Stimulated activated CD4-positive, alpha-beta T cell treated with anti-CD3 and anti-CD28 coated beads, Interleukin-2, amount 100 ng/mL, for 4 hours (primary cell): Measurements from ENCODE around the gene FKBP10.
A peak's percentile ranks its signal among the peaks of the same experiment; 100 is the strongest.
"Not testable (repeated sequence)": the region's sequence is repeated elsewhere in the genome, so short reads cannot be mapped to it uniquely, and the experiment has no call there.

Experiments
- DNase-seq: peaks from one replicate; pipeline ENCODE4 v3.0.0-alpha.2; 2020; ENCODE audit warnings: low read depth

FKBP10 gene

DNA sequence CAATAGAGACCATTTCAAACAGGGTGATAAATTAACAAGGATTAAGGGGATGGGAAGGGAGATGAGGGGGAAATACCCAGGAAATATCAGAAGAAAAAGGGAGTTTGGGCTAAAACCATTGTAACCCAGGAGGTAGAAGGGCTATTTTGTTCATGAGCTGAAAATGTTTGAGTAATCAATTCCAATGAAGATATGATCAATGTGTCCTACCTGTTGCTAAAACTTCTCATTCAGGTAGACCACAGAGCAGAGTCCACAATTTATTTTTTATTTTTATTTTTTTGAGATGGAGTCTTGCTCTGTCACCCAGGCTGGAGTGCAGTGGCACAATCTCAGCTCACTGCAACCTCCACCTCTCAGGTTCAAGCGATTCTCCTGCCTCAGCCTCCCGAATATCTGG, 26.6 kb downstream of the FKBP10 start:
- not testable (repeated sequence) for DNase-seq

DNA sequence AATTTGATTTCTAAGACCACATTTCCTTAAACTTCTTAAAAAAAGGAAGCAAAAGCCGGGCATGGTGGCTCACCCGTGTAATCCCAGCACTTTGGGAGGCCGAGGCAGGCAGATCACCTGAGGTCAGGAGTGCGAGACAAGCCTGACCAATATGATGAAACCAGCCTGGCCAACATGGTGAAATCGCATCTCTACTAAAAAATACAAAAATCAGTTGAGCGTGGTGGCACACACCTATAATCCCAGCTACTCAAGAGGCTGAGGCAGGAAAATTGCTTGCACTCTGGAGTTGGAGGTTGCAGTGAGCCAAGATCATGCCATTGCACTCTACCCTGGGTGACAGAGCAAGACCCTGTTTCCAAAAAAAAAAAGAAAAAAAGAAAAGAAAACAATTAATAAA, 28.0 kb downstream of the FKBP10 start:
- not testable (repeated sequence) for DNase-seq

DNA sequence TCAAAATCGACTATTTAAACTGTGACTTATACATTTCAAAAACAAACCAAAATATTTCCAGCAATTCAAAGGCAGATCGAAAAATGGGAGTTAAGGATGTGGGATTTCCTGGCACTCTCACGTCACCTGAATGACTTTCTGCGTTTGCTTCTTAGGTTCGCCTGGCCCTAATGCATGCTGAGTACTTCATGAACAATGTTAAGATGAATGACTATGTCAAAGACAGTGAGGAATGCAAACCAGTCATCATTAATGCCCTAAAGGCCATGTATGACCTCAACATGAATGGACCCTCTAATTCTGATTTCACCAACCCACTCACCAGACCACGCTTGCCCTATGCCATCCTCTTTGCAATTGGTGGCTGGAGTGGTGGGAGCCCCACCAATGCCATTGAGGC, 32.2 kb downstream of the FKBP10 start:
- no peak for DNase-seq

DNA sequence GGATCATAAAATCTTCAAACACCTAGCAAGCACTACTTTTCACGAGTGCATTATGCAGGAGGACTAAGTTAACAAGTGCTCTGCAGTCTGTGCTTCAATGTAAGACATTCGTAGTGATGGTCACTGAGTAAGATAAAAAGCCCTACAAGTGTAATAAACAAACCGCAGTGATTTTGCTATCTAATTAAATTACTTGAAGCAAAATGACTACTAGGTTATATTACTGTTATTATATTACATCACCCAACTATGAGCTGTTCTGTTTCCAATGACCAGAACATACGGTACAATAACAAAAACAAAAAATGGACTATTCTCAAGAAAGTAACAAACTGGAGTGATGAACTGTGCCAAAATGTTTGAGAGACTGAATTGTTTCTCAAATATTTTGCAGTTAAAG, 36.0 kb downstream of the FKBP10 start:
- no peak for DNase-seq

DNA sequence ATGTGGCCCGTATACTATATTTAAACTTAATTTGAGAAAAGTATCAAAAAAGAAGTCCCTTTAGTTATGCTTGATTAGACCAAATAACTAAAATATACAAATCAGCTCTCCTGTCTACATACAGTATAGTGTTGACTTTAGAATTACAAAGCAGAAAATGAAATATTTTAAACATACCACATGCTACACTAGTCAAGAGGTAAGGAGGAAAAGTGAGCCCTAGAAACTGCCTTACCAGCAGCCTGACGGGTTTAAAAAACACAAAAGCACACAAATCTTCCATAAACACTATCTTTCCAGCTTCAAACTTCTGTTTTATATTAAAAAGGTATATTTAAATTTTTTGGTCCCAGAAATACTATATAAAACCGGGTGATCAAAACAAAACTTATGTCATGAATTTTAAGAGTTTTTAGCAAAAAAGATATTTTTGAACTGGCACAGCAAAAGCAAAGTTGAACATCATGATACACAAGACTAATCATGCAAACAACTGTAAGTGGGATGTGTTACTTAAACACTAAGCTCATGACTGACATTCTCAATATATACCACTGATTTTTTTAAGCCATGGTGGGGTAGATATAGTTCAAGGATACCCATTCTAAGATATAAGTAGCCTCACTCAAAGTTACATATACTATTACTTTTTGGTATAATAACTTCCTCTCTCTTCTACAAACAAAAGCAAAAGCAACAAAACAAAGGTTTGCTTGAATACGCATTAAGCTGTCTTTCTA, 36.6 kb downstream of the FKBP10 start:
- no peak for DNase-seq

DNA sequence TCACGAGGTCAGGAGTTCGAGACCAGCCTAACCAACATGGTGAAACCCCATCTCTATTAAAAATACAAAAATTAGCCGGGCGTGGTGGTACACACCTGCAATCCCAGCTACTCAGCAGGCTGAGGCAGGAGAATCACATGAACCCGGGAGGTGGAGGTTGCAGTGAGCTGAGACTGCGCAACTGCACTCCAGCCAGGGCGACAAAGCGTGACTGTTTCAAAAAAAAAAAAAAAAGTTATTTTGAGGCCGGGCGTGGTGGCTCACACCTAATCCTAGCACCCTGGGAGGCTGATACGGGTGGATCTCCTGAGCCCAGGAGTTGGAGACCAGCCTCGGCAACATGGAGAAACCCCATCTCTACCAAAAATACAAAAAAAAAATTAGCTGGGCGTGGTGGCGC, 38.6 kb downstream of the FKBP10 start:
- not testable (repeated sequence) for DNase-seq

DNA sequence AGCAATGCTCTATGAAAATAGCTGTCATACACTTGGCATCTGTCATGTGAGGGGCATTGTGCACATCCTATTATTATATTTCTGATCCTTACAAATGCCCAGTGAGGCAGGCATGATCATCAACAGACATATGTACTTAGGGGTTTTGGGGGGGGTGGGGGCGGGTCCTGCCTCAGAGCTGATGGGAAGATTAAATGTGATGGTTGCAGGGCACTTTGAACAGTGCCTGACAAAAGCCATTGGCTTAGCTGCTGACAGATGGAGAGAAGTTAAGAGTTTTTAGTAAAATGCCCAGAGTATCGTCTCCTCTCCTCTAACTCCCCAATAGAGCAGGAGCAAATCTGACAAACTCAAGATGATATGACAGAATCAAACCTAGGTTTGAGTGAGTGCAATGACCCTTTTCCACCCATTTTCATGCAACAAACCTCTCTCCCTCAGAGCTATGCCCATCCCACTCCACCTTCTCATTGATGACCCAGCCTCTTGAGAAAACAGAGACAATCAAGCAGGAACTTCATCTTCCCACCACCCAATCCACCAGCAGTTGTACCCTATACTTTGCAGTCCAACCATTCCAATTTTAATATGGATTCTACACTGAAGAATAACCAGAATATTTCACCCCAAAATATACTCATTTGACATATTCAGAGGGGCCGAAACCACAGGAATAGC, 47.6 kb downstream of the FKBP10 start:
- DNase-seq = no peak

DNA sequence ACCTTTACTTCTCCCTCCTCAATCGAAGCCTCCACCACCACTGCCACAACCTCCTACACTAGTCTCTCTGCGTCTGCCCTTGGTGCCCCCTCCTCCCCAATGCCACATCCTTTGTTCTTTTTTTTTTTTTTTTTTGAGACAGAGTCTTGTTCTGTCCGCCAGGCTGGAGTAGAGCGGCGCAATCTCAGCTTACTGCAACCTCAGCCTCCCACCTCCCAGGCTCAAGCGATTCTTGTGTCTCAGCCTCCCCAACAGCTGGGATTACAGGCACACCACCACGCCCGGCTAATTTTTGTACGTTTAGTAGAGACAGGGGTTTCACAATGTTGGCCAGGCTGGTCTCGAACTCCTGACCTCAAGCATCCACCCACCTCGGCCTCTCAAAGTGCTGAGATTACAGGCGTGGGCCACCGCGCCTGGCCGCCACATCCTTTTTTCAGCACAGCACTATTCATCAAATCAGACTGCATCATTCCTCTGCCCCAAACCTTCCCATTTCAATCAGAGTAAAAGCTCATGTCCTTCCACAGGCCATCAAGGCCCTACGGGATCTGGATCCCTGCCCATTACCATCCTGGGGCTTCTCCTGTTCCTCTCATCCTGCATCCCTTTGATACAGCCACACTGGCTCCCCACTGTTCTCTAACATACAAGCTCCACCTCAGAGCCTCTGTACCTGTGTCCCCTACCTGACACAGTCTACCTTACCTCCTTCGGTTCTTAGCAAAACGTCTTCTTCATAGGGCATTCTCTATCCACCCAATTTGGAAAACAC, 50.5 kb downstream of the FKBP10 start:
- DNase-seq = no peak

DNA sequence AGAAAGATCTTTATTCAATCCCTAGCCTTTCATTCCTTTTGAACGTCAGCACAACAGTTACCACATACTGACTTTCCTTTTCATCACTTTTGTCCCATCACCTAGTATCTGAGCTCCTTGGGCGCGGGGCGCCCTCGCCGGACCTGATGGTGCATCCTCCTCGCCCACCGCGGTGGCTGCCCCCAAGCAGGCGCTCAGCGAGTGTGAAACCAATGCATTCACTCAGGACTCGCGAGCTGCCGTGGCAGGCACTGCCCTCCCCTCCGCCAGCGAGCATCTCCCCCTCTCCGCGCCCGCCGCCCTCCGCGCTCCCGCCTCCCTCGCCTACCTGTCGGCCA, 51.7 kb downstream of the FKBP10 start:
- DNase-seq = peak; percentile 41

DNA sequence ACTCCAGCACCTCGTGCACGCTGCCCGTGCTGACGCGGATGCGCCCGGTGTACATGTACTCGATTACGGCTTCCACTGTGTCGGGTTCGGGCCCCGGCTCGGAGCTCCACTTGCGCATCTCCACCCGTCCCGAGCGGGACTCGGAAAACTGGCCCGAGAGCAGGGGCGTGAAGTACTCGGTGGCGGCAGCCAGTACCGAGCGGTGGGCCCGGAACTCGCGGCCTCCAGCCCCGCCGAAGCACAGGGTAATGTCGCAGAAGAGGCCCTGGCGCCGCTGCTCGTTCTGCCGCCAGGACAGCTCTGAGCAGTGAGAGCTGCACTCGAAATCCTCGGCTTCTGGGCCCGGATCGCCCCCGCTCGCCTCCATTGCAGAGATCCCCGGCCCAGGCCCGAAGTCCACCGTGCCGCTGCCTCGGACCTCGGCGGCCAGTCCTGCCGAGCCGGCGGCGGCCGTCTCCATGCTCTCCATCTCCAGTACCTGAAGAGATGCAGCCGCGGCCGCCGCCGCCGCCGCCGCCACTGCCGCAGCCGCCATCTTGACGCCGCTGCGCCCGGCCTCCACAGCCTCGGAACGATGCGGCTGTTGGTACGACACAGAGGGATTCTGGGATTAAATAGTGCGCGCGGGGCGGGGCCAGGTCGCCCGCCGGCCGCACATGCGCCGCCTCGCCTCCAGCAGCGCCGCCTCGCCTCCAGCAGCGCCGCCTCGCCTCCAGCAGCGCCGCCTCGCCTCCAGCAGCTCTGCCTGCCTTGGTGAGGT, 52.2 kb downstream of the FKBP10 start, which contains the start of gene KLHL11:
KLHL11 (minus strand) TSS at position 588 of the 760 bp plus-strand sequence; CDS start at position 535, 53 bp downstream.
- peak; percentile 79 for DNase-seq

DNA sequence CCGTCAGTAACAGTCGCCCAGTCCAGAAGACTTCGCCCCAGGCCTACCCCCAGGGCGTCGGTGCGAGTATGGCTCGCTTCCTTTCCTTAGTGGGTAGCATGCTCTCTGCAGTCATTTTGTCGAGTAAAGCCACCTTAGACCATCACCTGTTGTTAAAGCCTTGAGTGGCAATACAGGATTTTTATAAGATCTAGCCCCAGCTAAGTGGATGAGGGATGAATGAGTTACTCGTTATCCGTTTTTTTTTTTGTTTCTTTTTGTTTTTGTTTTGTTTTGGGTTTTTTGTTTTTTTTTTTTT, 52.7 kb downstream of the FKBP10 start:
- DNase-seq = no peak

DNA sequence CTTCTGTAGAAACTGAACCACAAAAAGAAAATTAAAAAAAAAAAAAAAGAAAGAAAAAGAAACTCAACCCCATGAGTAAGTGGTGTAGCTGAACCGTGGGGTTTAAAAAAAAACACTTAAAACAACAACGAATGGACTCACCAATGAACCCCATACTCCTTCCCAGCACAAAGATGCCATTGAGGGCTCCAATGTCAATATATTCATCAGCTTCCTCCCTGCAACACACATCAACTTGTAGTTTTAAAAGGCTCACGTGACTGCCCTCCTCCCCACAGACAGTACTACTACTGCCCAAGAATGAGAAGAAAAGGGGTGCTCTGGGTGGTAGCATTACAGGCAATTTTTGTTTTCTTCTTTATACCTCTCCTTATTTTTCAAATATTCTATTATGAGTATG, 55.8 kb downstream of the FKBP10 start:
- DNase-seq = no peak

DNA sequence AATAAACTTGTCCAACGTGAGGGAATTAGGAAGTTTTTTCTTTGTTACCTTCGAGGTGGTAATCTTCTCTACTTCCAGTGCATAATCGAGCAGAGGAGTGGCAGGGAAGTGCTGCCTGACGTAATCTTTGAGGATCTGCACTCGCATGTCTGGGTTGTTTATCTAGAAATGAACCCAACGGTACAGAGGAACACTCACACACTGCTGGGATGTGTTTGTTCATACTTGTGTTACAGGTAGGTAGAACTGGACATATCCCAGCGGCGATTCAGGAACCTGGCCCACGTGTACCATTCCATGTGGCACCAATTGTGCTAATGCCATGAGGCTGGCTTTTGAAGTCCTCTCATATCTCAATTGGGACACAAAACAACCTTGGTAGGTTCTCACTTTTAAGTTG, 56.6 kb downstream of the FKBP10 start:
- no peak for DNase-seq

DNA sequence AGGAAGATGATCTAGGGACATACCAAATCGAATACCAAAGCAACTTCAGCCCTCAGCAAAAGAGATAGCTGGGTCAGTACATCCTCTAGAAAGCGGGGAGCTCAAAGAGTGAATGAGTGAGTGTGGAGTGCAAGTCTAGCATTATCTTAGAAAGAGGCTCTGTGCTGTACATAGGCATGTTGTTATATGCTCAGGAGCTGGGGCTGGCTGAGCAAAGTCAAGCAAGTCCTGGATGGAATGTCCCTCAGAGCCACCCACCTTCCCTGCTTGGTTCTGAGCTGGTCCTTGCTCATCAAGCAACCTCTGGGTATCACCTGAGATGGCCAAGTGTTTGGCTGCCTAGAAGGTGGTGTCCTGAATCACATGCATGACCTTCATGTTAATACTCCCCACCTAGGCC, 57.3 kb downstream of the FKBP10 start:
- DNase-seq = no peak

DNA sequence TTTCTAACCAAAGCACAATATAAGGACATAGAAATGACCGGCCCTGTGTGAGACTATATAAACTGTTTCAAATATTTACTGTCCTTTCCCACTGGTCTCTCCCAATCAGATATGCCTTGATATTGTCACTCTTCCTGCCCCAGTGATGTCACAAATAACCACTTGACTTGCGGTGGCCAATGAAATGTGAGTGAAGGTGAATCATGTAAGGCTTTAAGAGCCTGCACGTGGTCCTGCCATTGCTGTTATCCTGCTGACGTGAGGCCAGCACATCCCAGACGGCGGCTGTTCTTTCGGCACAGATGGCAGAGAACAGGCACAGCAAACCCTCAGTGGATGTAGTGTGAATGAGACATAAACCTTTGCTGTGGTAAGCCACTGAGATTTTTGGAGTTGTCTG, 57.8 kb downstream of the FKBP10 start:
- DNase-seq = no peak

DNA sequence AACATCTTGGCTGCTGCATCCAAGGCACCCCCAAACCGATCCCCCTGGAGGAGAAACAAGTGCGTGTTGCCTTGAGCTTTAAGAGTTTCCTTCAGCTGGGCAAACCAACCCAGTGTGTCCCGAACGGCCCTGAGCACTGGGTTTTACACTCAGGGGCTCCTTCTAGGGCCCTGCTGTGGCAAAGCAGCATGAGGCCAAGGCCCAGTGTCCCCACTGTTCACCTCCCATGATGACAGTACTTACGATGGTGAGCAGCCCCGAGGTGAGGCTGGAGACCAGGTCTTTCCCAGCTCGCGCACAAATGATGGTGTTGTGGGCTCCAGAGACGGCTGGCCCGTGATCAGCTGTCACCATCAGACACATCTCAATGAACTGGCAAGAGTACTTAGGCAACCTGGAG, 59.0 kb downstream of the FKBP10 start:
- no peak for DNase-seq
